Panc1 (cell line): Measurements from ENCODE around the gene DNM3. TPM values are rescaled to one million over a fixed set of nuclear protein-coding genes. Genes with fewer than 3 reads are reported as not detected.

Experiments used
- ATAC-seq: fragments of 200-7000 bp; cut with Tn5 transposase; 2 replicates; pipeline ENCODE4 v1.9.1; 2020; ENCODE audit warnings: mild to moderate bottlenecking, moderate library complexity
- BruUV-seq: library from RNA; stranded (reverse); fragments of 400-500 nt; replicated peaks from 2 replicates; lab custom pipeline; 2021; lab: Mats Ljungman, UMichigan
- CTCF ChIA-PET: fragments of 300-600 bp; sonication (Branson Sonifier 250); formaldehyde crosslinking; loops from one replicate; lab custom pipeline; 2022; ENCODE audit warnings: antibody characterized with exemption; lab: Charles Lee
- POLR2A ChIA-PET: fragments of 300-600 bp; sonication (Branson Sonifier 250); formaldehyde crosslinking; loops from one replicate; lab custom pipeline; 2022; ENCODE audit warnings: antibody characterized with exemption; lab: Charles Lee
- DNase-seq: peaks from one replicate; pipeline ENCODE4 v3.0.0-alpha.2; 2010; ENCODE audit warnings: low read depth, low spot score
- H3K27ac ChIP-seq: 2 replicates; pipeline ENCODE4 v1.5.1; 2011; ENCODE audit warnings: mild to moderate bottlenecking, low read length, inconsistent platforms
- H3K27me3 ChIP-seq: fragments of 200-500 bp; sonication (Bioruptor generic); 2 replicates; pipeline ENCODE4 v1.6.0; 2014; ENCODE audit warnings: low read length, inconsistent platforms; ENCODE audit not compliant: control insufficient read depth, insufficient read depth
- H3K36me3 ChIP-seq: fragments of 200-500 bp; sonication (Bioruptor generic); 2 replicates; pipeline ENCODE4 v1.5.1; 2014; ENCODE audit warnings: inconsistent platforms, mild to moderate bottlenecking, low read length, moderate library complexity; ENCODE audit not compliant: control insufficient read depth, insufficient read depth
- H3K4me1 ChIP-seq: 2 replicates; pipeline ENCODE4 v1.5.1; 2011; ENCODE audit warnings: inconsistent platforms, mild to moderate bottlenecking, low read length, moderate library complexity; ENCODE audit not compliant: control insufficient read depth, insufficient read depth
- H3K4me3 ChIP-seq, 2 experiments: 2 replicates each; pipeline ENCODE4 v1.5.1; 2011 to 2012; ENCODE audit warnings: low read depth in 2 of 2, low read length in 2 of 2, mild to moderate bottlenecking in 2 of 2, inconsistent platforms in 1 of 2, moderate library complexity in 1 of 2
- H3K9me3 ChIP-seq: fragments of 200-500 bp; sonication (Bioruptor generic); 2 replicates; pipeline ENCODE4 v1.5.1; 2014; ENCODE audit warnings: low read depth, mild to moderate bottlenecking, inconsistent platforms, low read length, moderate library complexity; ENCODE audit not compliant: control insufficient read depth, insufficient read depth
- CTCF ChIP-seq: fragments of 450-650 bp; IDR thresholded peaks from 2 replicates; pipeline ENCODE4 v1.5.1; 2017; ENCODE audit warnings: mild to moderate bottlenecking
- POLR2AphosphoS5 ChIP-seq: IDR thresholded peaks from 2 replicates; pipeline ENCODE4 v1.6.1; 2012; ENCODE audit warnings: mild to moderate bottlenecking, low read depth, low read length, moderate library complexity
- SIN3A ChIP-seq: IDR thresholded peaks from 2 replicates; pipeline ENCODE4 v1.6.1; 2012; ENCODE audit warnings: low read depth, mild to moderate bottlenecking, low read length, moderate library complexity, borderline replicate concordance; ENCODE audit not compliant: insufficient read depth
- TCF7L2 ChIP-seq: IDR thresholded peaks from 2 replicates; pipeline ENCODE4 v1.6.1; 2011; ENCODE audit warnings: mild to moderate bottlenecking, low read depth, low read length, inconsistent platforms
- in situ Hi-C: cut with HindIII; loops from 2 replicates; pipeline ENCODE4 v1.10.0; 2016; ENCODE audit warnings: low sequenced_read_pairs, low pct_unique_long_range_greater_than_20kb
- intact Hi-C: fragments of 100-400 bp; cut with micrococcal nuclease; formaldehyde crosslinking; loops from one replicate; pipeline ENCODE4 v1.10.0; 2022; ENCODE audit not compliant: unreplicated experiment
- total RNA-seq: library from RNA; stranded (reverse); gene quantifications from one replicate; pipeline ENCODE4 v1.2.1, GENCODE V29; 2021; ENCODE audit not compliant: unreplicated experiment
- TF ChIP-seq, protein P1 (sequence below), 2 experiments: IDR thresholded peaks; 2 replicates each; pipeline ENCODE4 v1.6.1; 2011 to 2012; ENCODE audit warnings: low read depth in 2 of 2, control low read depth in 1 of 2, low read length in 1 of 2, mild to moderate bottlenecking in 1 of 2, moderate library complexity in 1 of 2; ENCODE audit not compliant: insufficient read depth in 1 of 2

DNM3 gene
- total RNA-seq, 1 experiment from 2014 or later, result 0.46 TPM

DNA sequence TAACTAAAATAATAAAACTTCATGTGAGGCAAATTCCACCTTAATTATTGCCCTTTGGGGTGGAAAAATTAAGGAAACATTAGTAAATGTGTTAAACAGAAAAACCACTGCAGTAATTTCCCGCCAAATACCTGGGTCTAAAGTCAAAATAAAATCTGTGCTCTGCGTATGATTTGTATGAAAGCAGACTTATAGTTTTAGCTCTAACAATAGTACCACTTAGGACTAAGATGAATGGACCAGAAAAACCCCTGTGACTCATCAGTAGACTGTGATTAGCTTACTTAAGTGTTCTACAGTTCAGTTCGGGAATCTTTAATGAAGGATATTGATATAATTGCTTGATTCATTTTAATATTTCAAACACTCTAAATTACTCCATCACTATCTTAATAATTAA is 555.9 kb downstream of the DNM3 start:
- no peaks in the 10 kb centered on the region for H3K27me3 ChIP-seq
- H3K4me1 ChIP-seq, result peaks cover 34% of the 10 kb centered on the region
- H3K27ac ChIP-seq, result peak overlapping the region; percentile 100
- TF ChIP-seq, protein P1, sequence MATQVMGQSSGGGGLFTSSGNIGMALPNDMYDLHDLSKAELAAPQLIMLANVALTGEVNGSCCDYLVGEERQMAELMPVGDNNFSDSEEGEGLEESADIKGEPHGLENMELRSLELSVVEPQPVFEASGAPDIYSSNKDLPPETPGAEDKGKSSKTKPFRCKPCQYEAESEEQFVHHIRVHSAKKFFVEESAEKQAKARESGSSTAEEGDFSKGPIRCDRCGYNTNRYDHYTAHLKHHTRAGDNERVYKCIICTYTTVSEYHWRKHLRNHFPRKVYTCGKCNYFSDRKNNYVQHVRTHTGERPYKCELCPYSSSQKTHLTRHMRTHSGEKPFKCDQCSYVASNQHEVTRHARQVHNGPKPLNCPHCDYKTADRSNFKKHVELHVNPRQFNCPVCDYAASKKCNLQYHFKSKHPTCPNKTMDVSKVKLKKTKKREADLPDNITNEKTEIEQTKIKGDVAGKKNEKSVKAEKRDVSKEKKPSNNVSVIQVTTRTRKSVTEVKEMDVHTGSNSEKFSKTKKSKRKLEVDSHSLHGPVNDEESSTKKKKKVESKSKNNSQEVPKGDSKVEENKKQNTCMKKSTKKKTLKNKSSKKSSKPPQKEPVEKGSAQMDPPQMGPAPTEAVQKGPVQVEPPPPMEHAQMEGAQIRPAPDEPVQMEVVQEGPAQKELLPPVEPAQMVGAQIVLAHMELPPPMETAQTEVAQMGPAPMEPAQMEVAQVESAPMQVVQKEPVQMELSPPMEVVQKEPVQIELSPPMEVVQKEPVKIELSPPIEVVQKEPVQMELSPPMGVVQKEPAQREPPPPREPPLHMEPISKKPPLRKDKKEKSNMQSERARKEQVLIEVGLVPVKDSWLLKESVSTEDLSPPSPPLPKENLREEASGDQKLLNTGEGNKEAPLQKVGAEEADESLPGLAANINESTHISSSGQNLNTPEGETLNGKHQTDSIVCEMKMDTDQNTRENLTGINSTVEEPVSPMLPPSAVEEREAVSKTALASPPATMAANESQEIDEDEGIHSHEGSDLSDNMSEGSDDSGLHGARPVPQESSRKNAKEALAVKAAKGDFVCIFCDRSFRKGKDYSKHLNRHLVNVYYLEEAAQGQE (IDR thresholded peaks at IDR 0.05; ENCODE audit: insufficient read depth in 1 of 2, low read depth in 2 of 2, low read length in 1 of 2), result no peak
- TF ChIP-seq SIN3A, result no peak
- TF ChIP-seq POLR2AphosphoS5, result no peak
- no peak for TF ChIP-seq TCF7L2
- TF ChIP-seq CTCF, result no peak
- DNase-seq, result no peak
- no TSS peak for BruUV-seq
- H3K4me3 ChIP-seq, result no peak overlapping the region
- CTCF ChIA-PET, result interaction anchor here (0.6 kb wide), 1 partner anchor 357 kb away, joined by 3 read pairs; no protein-coding TSS in a partner anchor
- POLR2A ChIA-PET, result no interaction called here
- in situ Hi-C loops, result no loop called here
- peaks cover 18% of the 10 kb centered on the region; the same call in 1 of the 2 replicates for H3K9me3 ChIP-seq
- ATAC-seq, result no peak
- H3K36me3 ChIP-seq, result no peaks in the 10 kb centered on the region
- intact Hi-C loops, result loop anchor here (5.0 kb wide), 2 partner anchors 75 to 395 kb away; no protein-coding TSS in a partner anchor

DNA sequence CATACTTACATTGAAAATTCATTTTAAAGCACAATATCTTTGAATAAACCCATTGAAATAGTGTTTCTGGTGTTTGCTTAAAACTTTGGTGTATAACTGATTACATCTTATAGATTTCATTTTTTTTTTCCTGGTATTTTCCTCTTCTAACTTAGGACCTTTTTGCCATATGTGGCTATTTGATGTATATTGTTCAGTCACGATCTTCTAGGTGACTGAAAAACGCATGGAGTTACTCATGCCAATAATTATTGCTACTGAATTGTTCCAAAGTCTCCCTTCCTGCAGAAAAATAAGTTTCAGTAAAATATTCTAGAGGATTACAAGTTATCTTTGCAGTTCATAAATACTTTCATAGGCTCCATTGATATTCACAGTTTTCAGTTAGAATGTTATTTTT is 556.3 kb downstream of the DNM3 start:
- no peaks in the 10 kb centered on the region for H3K36me3 ChIP-seq
- in situ Hi-C loops, result no loop called here
- H3K9me3 ChIP-seq, result peaks cover 18% of the 10 kb centered on the region; the same call in 1 of the 2 replicates
- ATAC-seq (no peak), DNase-seq (no peak)
- TF ChIP-seq SIN3A (no peak), TCF7L2 (no peak), CTCF (no peak), POLR2AphosphoS5 (no peak)
- TF ChIP-seq, protein P1 (IDR thresholded peaks at IDR 0.05; ENCODE audit: insufficient read depth in 1 of 2, low read depth in 2 of 2, low read length in 1 of 2), result no peak
- no peak overlapping the region for H3K4me3 ChIP-seq
- POLR2A ChIA-PET, result no interaction called here
- BruUV-seq, result no TSS peak
- intact Hi-C loops, result loop anchor here (2.0 to 5.0 kb wide), 4 partner anchors 39 to 395 kb away; no protein-coding TSS in a partner anchor
- CTCF ChIA-PET, result no interaction called here
- H3K27ac ChIP-seq, result peak overlapping the region; percentile 100
- peaks cover 34% of the 10 kb centered on the region for H3K4me1 ChIP-seq
- H3K27me3 ChIP-seq, result no peaks in the 10 kb centered on the region
